CD4-positive, alpha-beta T cell treated with Interleukin-6 at 100 ng/mL for 8 hours (primary cell): ENCODE data around the gene ZNF490.
"Not testable (repeated sequence)": the region's sequence is repeated elsewhere in the genome, so short reads cannot be mapped to it uniquely, and the experiment has no call there.

Experiments
- DNase-seq: peaks from one replicate; pipeline ENCODE4 v3.0.0-alpha.2; 2020; ENCODE audit warnings: mixed read lengths, low spot score

Gene ZNF490

DNA sequence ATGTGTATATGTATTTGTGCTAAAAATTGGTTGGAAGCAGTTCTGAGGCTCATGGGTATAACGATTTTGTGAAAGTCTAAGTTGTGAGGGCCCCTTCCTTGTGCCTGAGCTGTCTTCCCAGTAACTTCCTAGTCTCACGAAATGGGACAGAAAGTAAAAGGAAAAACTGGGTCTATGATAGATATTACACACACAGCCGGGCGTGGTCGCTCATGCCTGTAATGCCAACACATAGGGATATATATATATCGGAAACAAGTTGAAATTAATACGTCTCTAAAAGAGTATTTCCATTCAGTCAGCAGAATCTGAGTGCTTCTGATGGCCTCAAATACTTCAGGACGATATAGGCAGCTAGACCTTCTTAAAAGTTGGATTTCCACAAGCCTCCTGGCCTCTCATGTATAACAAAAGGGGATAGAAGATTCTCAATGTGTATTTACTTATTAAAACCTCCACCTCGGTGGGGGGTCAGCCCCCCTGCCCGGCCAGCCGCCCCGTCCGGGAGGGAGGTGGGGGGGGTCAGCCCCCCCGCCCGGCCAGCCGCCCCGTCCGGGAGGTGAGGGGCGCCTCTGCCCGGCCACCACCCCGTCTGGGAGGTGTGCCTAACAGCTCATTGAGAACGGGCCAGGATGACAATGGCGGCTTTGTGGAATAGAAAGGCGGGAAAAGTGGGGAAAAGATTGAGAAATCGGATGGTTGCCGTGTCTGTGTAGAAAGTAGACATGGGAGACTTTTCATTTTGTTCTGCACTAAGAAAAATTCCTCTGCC lies 10.8 kb upstream of the ZNF490 start:
- not testable (repeated sequence) for DNase-seq

DNA sequence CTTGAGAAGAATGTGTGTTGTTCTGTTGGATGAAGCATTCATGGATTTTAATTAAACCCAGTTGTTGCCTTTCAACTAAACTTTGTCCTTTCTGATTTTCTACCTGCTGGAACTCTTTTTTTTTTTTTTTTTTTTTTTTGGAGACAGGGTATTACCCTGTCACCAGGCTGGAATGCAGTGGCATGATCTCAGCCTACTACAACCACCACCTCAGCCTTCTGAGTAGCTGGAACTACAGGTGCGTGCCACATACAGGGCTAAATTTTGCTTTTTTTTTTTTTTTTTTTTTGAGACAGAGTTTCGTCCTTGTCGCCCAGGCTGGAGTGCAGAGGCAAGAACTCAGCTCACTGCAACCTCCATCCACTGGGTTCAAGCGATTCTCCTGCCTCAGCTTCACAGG lies 7.0 kb upstream of the ZNF490 start:
- no peak for DNase-seq

DNA sequence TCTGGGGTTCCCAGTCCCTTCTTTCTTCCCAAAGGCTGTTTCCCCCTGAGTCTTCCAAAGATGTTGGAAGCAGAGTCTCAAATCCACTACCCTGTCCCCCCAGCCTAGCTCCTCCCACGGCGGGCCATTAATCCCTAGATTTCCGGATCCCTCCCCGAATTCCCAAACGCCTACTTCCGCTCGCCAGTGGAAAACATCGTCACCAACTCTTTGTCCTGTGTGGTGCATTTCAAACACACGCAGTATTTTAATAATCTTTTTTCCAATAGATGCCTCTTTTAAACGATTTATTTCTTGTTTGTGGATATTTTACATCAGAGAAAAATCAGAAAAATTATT lies 717 bp upstream of the ZNF490 start:
- DNase-seq = peak; percentile 2

DNA sequence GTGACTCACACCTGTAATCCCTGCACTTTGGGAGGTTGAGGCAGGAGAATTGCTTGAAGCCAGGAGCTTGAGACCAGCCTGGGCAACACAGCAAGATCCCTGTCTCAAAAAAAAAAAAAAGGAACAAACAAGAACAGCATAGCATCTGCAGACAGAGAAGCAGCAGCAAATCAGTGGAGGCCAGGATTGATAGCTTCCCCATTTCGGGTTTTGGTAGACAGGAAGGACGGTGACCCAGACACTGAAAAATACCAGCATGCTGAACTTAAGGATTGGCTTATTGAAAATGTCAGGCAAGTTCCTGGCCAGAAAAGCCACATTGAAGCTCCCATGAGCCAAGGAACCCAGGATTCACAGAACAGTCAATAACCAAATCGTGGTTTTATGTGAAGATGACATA lies 3.0 kb downstream of the ZNF490 start:
- no peak for DNase-seq

DNA sequence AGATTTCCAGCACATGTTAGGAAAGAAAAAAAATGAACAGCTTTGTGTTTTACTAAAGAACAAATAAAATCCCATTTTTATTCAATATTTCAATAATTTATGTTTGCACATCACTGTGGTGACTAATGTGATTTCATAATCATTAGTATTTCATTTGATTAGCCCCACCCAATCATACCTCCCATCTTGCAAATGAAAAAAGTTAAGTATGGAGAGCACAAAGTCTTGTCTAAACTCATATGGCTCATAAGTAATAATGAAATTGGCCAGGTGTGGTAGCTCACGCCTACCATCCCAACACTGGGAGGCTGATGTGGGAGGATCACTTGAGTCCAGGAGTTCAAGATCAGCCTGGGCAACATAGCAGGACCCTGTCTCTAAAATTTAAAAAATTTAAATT lies 3.8 kb downstream of the ZNF490 start:
- DNase-seq = no peak

DNA sequence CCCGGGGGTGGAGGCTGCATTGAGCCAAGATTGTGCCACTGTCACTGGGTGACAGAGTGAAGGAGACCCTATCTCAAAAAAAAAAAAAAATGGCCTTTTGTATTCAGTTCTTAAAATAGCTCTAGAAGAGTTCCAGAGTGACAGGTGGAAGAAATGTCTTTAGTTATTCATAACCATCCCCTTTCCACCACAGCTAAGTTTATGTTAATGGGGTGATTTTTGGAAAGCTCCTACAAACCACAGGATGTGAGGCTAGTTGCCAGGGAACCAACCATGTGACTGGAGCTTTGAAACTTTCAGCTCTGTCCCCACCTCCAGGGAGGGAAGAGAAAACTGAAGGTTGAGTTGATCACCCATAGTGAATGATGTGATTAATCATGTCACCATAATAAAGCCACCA lies 6.9 kb downstream of the ZNF490 start:
- DNase-seq = peak; percentile 50

DNA sequence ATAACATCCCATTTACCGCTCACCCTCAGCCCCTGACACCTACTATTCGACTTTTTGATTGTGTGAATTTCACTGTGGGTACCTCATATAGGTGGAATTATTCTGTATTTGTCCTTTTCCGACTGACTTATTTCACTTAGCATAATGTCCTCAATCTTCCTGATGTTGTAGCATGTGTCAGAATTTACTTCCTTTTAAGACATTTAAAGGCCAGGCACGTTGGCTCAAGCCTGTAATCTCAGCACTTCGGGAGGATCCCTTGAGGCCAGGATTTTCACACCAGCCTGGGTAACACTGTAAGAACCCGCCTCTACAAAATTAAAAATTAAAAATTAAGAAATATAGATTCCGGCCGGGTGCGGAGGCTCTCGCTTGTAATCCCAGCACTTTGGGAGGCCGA lies 13.0 kb downstream of the ZNF490 start:
- no peak for DNase-seq

DNA sequence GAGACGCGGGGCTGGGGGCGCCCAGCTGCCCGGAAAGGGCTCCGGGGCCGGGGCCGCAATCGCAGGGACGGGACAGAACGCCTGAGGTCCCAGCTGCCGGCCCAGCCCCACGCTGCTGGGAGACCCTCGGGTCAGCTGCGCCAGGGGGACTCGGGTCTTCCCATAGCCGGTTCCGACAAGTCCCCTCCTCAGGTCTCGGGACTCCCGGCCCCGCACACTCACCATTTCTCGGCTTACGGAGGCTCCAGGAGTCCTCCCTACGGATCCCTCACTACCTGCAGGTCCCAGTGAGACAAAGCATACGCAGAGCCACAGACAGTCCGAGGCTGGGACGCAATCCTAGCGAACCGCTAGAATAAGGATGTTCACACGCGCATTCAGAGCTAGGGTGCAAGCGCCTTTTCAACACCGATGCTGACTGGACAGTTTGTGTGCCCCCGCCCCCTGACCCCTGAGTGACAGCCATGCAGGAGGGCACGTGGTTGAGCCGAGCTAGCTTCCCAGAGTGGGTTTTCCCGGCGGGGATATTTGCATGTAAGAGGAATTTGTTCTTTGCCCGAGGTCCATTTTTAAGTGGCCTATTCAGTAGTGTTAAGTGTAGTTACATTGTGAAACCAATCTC lies 13.6 kb downstream of the ZNF490 start:
- DNase-seq = no peak

DNA sequence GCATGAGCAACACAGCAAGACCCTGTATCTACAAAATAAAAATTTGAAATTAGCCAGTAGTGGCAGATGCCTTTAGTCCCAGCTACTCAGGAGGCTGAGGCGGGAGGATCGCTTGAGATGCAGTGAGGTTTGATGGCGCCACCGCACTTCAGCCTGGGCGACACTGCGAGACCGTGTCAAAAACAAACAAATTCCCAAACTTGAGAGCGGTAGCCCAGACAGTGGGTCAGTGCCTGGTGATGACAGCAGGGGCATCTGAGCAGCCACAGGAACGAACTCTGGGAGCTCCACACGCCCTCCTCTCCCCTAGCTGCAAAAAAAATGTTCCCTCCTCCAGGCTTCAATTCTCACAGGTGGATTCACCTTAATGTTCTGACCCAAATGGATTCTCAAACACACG lies 14.1 kb downstream of the ZNF490 start:
- no peak for DNase-seq

DNA sequence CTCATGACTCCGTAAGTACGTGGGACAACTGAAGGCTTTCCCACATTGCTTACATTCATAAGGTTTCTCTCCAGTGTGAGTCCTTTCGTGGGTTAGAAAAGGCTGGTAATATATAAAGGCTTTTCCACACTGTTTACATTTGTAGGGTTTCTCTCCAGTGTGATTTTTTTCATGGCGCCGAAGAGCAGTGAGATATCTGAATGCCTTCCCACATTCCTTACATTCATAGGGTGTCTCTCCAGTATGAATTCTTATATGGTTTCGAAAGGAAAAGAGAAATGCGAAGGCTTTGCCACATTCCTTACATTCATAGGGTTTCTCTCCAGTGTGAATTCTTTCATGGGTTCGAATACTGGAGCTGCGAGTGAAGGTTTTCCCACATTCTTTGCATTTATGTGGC lies 29.5 kb downstream of the ZNF490 start:
- no peak for DNase-seq

DNA sequence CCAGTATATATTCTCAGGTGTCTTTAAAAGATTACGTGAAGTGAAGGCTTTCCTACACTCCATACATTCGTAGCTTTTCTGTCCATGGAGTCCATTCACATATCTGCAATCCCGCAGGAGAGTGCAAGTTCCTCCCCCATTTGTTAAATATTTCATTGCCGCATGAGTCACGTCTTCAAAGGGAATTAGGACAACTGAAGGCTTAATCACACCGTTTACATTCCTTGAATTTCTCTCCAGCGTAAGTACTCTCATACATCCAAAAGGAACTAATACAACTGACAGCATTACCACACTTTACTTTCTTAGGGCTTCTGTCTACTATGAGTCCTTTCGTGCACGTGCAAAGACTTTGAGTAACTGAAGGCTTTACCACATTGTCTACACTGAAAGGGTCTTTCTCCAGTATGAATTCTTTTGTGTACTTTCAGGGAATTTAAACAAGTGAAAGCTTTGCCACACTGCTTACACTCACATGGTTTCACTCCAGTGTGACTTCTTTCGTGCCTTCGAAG lies 30.4 kb downstream of the ZNF490 start:
- DNase-seq = no peak

DNA sequence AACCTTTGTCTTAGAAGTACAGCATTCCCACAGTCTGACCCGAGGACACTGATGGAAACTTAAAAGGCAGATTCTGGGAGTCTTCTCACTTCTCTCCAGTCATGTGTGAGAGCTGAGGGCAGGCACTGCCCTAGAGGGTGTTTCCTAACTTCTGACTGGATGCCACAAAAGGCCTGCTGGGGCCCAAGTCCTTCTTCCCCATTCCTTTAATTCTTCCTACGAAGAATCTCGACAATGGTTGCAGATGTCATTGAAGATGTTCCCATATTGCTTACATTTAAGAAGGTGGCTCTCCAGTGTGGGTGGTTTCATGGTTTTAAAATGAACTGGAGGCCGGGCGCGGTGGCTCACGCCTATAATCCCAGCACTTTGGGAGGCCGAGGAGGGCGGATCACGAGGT lies 32.0 kb downstream of the ZNF490 start:
- no peak for DNase-seq

DNA sequence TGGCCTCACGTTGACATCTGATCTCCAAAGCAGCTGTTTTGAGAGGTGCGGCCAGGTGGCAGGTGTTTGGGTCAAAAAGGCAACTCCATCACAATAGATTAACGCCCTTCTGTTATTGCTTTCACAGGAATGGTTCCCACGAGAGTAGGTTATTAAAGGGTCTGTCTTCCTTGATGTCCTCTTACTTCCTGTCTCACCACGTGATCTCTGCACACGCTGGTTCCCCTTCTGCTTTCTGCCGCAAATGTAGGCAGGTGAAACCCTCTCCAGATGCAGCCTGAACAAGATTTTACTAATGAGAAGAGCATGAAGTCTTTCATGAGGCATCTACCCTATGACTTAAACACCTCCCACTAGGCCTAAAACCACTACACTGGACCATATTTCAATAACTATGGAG lies 36.6 kb downstream of the ZNF490 start:
- no peak for DNase-seq

DNA sequence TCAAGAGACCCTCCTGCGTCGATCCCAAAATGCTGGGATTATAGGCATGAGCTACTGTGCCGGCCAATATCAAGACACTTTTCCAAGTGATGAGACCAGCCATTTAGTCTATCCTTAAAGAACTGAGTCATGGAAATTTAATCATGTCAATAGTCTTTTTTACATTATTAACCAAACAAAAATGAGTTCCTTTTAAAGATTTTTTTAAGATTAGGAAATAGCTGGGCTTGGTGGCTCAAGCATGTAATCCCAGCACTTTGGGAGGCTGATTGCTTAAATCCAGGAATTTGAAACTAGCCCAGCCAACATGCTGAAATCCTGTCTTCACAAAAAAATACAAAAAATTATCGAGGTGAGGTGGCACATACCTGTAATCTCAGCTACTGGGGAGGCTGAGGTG lies 42.7 kb downstream of the ZNF490 start:
- no peak for DNase-seq

DNA sequence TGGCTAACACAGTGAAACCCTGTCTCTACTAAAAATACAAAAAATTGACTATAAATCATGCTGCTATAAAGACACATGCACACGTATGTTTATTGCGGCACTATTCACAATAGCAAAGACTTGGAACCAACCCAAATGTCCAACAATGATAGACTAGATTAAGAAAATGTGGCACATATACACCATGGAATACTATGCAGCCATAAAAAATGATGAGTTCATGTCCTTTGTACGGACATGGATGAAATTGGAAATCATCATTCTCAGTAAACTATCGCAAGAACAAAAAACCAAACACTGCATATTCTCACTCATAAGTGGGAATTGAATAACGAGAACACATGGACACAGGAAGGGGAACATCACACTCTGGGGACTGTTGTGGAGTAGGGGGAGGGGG lies 44.2 kb downstream of the ZNF490 start:
- not testable (repeated sequence) for DNase-seq

DNA sequence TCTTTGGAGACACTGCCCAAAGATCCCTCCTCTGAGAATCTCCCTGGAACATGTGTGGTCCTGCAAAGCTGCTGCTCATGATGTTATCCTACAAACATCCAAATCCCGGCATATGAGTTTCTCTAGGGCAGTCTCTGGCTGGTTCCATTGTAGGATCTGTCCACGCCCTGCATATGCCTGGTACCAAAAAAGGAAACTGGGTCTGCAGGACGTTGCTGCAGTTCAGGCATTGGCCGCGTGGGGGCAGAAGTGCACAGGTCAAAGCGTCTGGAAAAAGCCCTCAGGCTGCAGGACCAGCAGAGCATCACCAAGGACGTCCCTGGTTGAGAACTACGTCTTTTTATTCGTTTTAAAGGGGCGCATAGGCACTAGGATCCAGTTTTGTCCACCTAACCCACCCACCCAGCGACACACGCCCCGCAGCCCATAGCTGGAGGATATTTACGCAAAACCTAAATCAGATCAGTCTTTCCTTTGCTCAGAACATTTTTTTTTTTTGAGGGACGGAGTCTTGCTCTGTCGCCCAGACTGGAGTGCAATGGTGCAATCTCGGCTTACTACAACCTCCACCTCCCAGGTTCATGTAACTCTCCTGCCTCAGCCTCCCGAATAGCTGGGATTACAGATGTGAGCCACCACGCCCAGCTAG lies 46.5 kb downstream of the ZNF490 start:
- peak; percentile 87 for DNase-seq

DNA sequence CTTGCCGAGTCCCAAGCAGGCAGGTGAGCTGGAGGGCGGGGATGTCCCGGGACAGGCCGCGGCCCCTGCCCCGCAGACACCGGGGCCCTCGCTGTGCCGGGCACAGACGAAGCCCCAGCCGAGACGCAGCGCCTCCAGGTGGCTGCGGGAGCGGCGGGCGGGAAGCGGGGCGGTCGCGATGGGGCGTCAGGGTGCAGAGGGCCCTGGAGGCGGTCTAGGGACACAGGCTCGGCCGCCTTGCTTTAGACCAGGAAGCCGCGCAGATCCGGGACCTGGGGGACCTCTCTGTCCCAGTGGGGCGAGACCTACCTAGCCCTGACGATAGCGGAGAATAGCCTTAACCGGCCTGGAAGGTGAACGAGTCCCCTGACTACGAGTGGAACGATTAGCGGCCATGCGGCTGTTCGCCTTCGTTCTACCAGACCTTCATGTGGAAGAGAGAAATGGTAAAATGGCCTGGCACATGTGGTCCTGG lies 55.1 kb downstream of the ZNF490 start:
- DNase-seq = no peak

DNA sequence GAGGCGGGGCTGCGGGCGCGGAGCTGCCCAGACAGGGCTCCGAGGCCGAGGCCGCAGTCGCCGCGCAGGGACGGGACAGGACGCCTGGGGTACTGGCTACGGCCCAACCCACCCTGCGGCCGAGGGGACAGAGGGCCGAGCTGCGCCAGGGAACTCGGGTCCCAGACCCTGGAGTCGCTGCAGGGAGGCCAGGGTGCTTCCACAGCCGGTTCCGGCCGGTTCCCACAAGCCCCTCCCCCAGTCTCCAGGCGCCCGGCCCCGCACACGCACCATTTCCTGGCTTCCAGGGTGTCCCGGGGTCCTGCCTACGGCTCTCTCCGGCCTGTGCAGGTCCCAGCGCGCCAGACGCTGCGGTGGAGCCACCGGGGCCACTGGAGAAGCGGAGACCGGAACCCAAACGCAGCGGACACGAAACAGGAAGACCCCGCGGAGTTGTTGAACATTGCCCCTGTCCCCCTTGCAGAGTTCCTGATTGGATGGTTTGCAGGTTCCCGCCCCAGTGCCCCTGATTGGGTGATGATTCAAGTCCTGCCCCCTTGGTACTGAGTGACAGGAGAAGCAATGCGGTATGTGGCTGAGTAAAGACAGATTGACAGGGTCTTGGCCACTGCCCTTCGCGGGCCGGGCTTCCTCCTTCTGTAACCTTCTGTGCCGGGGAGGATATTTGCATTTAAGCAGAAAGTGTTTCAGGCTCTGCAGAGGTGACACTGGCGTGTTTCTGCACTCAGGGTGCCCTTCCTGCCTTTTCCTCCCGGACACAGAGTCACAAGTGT lies 59.4 kb downstream of the ZNF490 start, which contains the start of gene ZNF564:
Gene ZNF564, minus strand, starts transcription at position 423 of the 773 bp plus-strand sequence. Its CDS starts 150 bp downstream, at position 273.
- DNase-seq = peak; percentile 96

DNA sequence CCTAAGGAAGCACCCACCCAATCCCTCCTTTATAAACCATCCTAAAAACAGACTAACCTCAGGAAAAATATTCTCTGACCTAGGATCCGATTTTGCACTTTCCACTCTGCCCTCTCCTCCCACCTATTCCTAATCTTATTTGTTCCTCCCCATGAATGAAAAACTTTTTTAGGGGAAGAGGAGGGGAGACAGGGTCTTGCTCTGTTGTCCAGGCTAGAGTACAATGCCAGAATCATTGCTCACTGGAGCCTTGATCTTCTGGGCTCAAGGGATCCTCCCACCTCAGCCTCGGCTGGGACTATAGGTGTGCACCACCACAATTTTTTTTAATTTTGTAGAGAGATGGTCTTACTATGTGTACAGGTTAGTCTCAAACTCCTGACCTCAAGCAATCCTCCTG lies 63.7 kb downstream of the ZNF490 start:
- no peak for DNase-seq

DNA sequence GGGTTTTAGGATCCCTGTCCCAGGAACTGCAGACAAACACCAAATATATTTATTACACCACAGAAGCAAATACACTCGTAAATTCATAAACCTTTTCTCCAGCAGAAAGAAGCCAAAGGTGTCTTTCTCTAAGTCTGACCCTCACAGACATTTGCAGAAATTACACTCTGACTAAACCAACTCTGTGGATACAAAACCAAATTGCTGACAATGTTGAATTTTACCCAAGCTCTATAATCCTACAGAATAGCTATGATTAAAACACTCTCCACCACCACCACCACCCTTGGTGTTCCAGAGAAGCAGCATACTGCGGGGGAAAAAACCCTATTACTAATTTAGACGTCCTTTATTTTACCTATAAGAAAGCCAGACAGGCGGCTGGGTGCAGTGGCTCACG lies 64.5 kb downstream of the ZNF490 start:
- DNase-seq = no peak

DNA sequence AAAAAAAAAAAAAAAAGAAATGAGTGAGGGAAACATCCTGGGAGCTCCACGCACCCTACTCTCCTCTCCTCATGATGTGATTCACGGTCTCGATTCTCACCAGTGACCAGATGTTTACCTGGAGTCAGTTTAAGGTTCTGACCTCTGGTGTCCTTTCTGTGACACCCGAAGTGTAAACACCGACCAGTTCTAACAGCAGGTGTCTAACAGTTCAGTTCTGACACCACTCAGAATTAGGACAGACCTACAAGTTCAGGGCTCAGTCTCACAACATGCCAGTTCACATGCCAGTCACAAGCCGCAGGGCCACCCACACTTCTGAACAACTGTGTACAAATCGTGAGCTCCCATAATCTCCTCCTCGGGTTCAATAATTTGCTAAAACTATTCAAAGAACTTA lies 65.3 kb downstream of the ZNF490 start:
- no peak for DNase-seq

DNA sequence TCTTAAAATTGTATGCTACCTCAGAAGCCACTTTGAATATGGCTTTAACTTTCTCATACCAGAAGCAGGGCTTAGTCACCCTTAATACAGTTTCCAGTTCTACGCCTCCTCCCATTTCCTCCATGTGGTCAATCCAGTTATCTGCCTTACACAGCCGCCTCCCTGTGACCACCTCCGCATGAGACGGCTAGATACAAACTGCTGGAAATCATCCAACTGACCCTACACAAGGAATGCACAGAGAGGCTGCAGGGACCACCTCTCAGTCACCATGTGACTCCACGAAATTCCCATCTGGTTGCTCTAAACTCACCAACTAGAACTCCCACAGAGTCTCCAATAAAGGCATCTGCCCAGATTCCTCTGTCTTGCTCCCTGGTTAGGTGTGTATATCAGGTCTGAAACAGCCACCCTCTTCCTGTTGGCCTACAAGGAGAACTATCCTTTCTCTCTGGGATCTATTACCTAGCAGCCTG lies 66.2 kb downstream of the ZNF490 start:
- no peak for DNase-seq
